ENCODE measurements around the gene SLC6A20.

DNA sequence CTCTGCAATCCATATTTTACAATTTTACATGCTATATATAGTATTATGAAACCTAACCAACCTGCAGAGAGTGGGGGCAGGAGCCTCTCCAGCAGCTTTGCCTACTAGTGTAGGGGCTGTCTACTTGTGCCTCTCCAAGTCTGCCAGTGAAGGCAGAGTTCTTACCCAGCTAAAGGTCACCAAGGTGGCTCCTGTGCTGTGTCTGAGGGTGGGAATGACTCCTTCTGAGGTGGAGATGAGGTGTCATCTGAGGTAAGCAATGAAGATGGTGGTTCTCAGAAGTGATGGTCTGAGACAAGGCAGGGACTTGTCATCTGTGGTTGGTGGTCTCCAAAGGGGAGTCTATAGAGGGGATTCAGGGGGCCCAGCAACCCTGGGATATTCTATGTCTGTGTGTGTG lies 59.6 kb downstream of the SLC6A20 start:
- TF ChIP-seq, protein P1, sequence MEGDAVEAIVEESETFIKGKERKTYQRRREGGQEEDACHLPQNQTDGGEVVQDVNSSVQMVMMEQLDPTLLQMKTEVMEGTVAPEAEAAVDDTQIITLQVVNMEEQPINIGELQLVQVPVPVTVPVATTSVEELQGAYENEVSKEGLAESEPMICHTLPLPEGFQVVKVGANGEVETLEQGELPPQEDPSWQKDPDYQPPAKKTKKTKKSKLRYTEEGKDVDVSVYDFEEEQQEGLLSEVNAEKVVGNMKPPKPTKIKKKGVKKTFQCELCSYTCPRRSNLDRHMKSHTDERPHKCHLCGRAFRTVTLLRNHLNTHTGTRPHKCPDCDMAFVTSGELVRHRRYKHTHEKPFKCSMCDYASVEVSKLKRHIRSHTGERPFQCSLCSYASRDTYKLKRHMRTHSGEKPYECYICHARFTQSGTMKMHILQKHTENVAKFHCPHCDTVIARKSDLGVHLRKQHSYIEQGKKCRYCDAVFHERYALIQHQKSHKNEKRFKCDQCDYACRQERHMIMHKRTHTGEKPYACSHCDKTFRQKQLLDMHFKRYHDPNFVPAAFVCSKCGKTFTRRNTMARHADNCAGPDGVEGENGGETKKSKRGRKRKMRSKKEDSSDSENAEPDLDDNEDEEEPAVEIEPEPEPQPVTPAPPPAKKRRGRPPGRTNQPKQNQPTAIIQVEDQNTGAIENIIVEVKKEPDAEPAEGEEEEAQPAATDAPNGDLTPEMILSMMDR (conservative IDR thresholded peaks at IDR 0.05): no peak
- no peak for TF ChIP-seq ZFX (IDR thresholded peaks at IDR 0.05)
